Kidney (tissue), 14 donors: Measurements from ENCODE around the gene BPIFA3. TPM values are rescaled to one million over a fixed set of nuclear protein-coding genes. Genes with fewer than 3 reads are reported as not detected.

Experiments used
- DNase-seq, 5 donors: peaks; one replicate each; pipeline ENCODE4 v3.0.0-alpha.2; 2013 to 2020
- FAIRE-seq: peaks from 2 replicates; lab custom pipeline; 2012; peaks lifted over from hg19 to GRCh38; lab: Jason Lieb, UNC
- H3K27ac ChIP-seq, 2 donors: one replicate each; pipeline ENCODE4 v1.7.0; 2013; ENCODE audit warnings: low read depth in 2 of 2, low read length in 2 of 2, inconsistent platforms in 1 of 2
- H3K27me3 ChIP-seq: one replicate; pipeline ENCODE4 v1.7.1; 2013; ENCODE audit warnings: low read length, inconsistent platforms; ENCODE audit not compliant: control insufficient read depth, insufficient read depth
- H3K36me3 ChIP-seq, 3 donors: one replicate each; pipeline versions ENCODE4 v1.7.0 to v1.7.1; 2013; ENCODE audit warnings: low read length in 3 of 3, control low read depth in 1 of 3, inconsistent platforms in 1 of 3; ENCODE audit not compliant: insufficient read depth in 3 of 3, control insufficient read depth in 2 of 3
- H3K4me1 ChIP-seq, 3 donors: one replicate each; pipeline versions ENCODE4 v1.7.0 to v1.7.1; 2013; ENCODE audit warnings: low read length in 3 of 3, inconsistent platforms in 1 of 3, low read depth in 1 of 3; ENCODE audit not compliant: control insufficient read depth in 2 of 3, insufficient read depth in 2 of 3
- H3K4me3 ChIP-seq, 3 donors: one replicate each; pipeline versions ENCODE4 v1.7.0 to v1.8.1; 2013; ENCODE audit warnings: low read length in 3 of 3, control low read depth in 1 of 3, inconsistent platforms in 1 of 3
- H3K9ac ChIP-seq, 3 donors: one replicate each; pipeline versions ENCODE4 v1.7.0 to v1.7.1; 2013; ENCODE audit warnings: low read length in 3 of 3, control low read depth in 1 of 3, inconsistent platforms in 1 of 3
- H3K9me3 ChIP-seq, 3 donors: one replicate each; pipeline versions ENCODE4 v1.7.0 to v1.7.1; 2013; ENCODE audit warnings: low read length in 3 of 3, control low read depth in 1 of 3, inconsistent platforms in 1 of 3; ENCODE audit not compliant: control insufficient read depth in 2 of 3, insufficient read depth in 1 of 3
- intact Hi-C: fragments of 100-400 bp; cut with DNase I; formaldehyde crosslinking; loops from one replicate; pipeline ENCODE4 v1.11.1; 2022
- polyA plus RNA-seq: library from polyadenylated mRNA; stranded (reverse); fragments of 350-450 nt; fragmentation: Illumina TruSeq; extraction: RNeasy Lipid Tissue Mini Kit (QIAGEN cat#74804); gene quantifications from one replicate; pipeline ENCODE4 v1.2.3, GENCODE V29; 2014; ENCODE audit warnings: low read depth, low replicate concordance; ENCODE audit not compliant: insufficient read depth
- total RNA-seq: library from RNA; stranded (reverse); fragmentation: NEBNext Ultra II Directional; extraction: Animal tissue kit (Norgen Biotek cat#: 25700); gene quantifications from one replicate; pipeline ENCODE4 v1.2.1, GENCODE V29; 2021
- TF ChIP-seq, protein P1 (sequence below): IDR thresholded peaks from 3 replicates; pipeline ENCODE4 v1.5.1; 2012; ENCODE audit warnings: mild to moderate bottlenecking, moderate library complexity, borderline replicate concordance; ENCODE audit not compliant: insufficient read depth; ENCODE audit errors: extremely low read depth
- donor health status: control.
- donor health status: control.
- donor health status: control.
- donor health status: control.
- donor health status: control.
- donor health status: DM: yes; HTN: yes; CAD: no.
- donor health status: Normal renal cell carcinoma (clear cell type).

BPIFA3 gene
- total and polyA plus RNA-seq, 2 donors from 2014 or later, result not detected

DNA sequence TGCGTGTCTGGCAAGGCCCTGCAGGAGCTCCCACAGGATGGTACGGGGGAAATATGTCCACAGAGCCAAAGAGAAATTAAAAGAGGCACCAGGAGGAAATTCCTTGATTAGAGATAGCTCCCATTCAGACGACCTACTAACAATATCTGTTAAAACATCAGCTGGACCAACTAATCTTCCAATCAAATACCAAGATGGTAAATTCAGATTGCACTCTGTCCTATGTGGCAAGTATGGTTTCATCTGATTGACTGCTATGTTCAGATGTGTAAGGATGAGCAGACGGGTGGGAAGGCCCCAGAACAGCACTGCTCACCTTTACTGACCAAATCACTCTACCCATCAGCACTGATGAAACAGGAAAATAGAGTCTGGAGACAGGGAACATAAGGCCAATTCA, 29.7 kb upstream of the BPIFA3 start:
- H3K4me1 ChIP-seq, result no peaks in the 10 kb centered on the region
- DNase-seq (no peak), FAIRE-seq (no peak)
- intact Hi-C loops, result no loop called here
- TF ChIP-seq, protein P1, sequence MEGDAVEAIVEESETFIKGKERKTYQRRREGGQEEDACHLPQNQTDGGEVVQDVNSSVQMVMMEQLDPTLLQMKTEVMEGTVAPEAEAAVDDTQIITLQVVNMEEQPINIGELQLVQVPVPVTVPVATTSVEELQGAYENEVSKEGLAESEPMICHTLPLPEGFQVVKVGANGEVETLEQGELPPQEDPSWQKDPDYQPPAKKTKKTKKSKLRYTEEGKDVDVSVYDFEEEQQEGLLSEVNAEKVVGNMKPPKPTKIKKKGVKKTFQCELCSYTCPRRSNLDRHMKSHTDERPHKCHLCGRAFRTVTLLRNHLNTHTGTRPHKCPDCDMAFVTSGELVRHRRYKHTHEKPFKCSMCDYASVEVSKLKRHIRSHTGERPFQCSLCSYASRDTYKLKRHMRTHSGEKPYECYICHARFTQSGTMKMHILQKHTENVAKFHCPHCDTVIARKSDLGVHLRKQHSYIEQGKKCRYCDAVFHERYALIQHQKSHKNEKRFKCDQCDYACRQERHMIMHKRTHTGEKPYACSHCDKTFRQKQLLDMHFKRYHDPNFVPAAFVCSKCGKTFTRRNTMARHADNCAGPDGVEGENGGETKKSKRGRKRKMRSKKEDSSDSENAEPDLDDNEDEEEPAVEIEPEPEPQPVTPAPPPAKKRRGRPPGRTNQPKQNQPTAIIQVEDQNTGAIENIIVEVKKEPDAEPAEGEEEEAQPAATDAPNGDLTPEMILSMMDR, result no peak
- H3K36me3 ChIP-seq, result no peaks in the 10 kb centered on the region
- no peaks in the 10 kb centered on the region for H3K27me3 ChIP-seq
- H3K4me3 ChIP-seq, result no peak overlapping the region
- no peaks in the 10 kb centered on the region for H3K9me3 ChIP-seq
- no peak overlapping the region for H3K27ac ChIP-seq
- no peak overlapping the region for H3K9ac ChIP-seq

DNA sequence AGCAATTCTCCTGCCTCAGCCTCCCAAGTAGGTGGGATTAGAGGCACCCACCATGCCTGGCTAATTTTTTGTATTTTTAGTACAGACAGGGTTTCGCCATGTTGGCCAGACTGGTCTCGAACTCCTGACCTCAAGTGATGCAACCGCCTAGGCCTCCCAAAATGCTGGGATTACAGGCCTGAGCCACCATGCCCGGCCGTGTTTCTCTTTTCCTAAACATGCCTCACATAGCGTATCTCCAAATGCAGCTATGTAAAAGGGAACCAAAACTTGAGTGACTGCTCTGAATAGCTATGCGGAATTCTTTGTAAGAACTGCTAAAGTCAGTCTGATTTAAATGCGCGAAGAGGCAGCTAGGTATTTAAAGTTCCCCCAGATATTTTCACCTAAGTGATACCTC, 28.7 kb upstream of the BPIFA3 start:
- no peaks in the 10 kb centered on the region for H3K36me3 ChIP-seq
- FAIRE-seq, result no peak
- TF ChIP-seq, protein P1, result no peak
- no peak overlapping the region for H3K9ac ChIP-seq
- H3K27ac ChIP-seq, result no peak overlapping the region
- H3K27me3 ChIP-seq, result no peaks in the 10 kb centered on the region
- no peak for DNase-seq
- no peak overlapping the region for H3K4me3 ChIP-seq
- H3K4me1 ChIP-seq, result no peaks in the 10 kb centered on the region
- intact Hi-C loops, result no loop called here
- no peaks in the 10 kb centered on the region for H3K9me3 ChIP-seq

DNA sequence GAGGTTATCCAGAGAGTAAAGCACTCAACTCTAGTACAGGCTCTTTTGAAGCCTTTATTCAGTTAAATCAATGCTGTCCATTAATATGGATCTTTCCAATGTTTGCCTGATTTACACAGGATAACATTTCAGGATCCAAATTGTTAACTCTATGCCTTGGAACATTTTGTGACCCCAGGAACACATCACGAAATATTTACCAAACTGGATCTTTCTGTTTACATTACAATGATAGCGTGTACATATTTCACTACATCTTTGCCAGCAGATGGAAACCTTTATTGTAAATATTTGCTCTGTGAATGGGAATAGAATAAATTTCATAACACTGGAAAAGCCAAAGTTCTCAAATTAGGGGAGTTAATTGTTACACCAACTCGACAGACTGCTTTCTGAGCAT, 25.7 kb upstream of the BPIFA3 start:
- Histone ChIP-seq H3K4me3 (no peak overlapping the region), H3K9ac (no peak overlapping the region), H3K27me3 (no peaks in the 10 kb centered on the region), H3K9me3 (no peaks in the 10 kb centered on the region), H3K27ac (no peak overlapping the region), H3K36me3 (no peaks in the 10 kb centered on the region), H3K4me1 (no peaks in the 10 kb centered on the region)
- FAIRE-seq (no peak), DNase-seq (no peak)
- TF ChIP-seq, protein P1, result no peak
- intact Hi-C loops, result no loop called here

DNA sequence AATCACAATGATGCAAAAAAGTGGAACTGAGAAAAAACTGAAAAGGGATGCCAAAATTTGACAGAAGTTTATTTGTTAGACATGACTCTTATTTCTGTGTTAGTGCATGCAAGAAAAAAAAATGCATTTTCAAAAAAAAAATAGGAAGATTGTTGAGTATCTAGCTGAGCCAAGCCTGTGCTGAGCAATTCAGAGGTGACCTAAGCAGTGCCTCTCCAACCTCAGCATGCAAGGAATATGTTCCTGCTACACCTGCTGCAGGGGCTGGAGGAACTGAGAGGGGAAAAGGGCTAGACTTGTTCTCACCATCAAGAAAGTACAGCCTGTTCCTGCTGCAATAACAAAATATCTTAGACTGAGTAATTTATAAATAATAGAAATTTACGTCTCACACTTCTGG, 25.2 kb upstream of the BPIFA3 start:
- Histone ChIP-seq H3K4me1 (no peaks in the 10 kb centered on the region), H3K27me3 (no peaks in the 10 kb centered on the region), H3K4me3 (no peak overlapping the region), H3K9me3 (no peaks in the 10 kb centered on the region), H3K9ac (no peak overlapping the region), H3K36me3 (no peaks in the 10 kb centered on the region), H3K27ac (no peak overlapping the region)
- intact Hi-C loops, result no loop called here
- TF ChIP-seq, protein P1, result no peak
- no peak for FAIRE-seq
- no peak for DNase-seq
